GM23248 (cell line): ENCODE measurements around the gene CMTM6. TPM values are rescaled to one million over a fixed set of nuclear protein-coding genes. Genes with fewer than 3 reads are reported as not detected.
"Not testable (repeated sequence)": the region's sequence is repeated elsewhere in the genome, so short reads cannot be mapped to it uniquely, and the experiment has no call there.

Experiments used
- DNase-seq: peaks from one replicate; pipeline ENCODE4 v3.0.0-alpha.2; 2015
- H2AFZ ChIP-seq: fragments of 200-600 bp; sonication (generic); 2 replicates; pipeline ENCODE4 v1.6.1; 2016; ENCODE audit warnings: antibody characterized with exemption
- H3F3A ChIP-seq: fragments of 200-600 bp; sonication (generic); 2 replicates; pipeline ENCODE4 v1.6.1; 2016; ENCODE audit warnings: mild to moderate bottlenecking, antibody characterized with exemption, mixed run types; ENCODE audit not compliant: insufficient read depth
- H3K27ac ChIP-seq: fragments of 200-600 bp; sonication (generic); 2 replicates; pipeline ENCODE4 v1.5.1; 2016; ENCODE audit warnings: mild to moderate bottlenecking
- H3K27me3 ChIP-seq: fragments of 200-600 bp; sonication (generic); replicated peaks from 2 replicates; pipeline ENCODE4 v1.6.1; 2016; ENCODE audit warnings: mild to moderate bottlenecking; ENCODE audit not compliant: insufficient read depth
- H3K36me3 ChIP-seq: fragments of 200-600 bp; sonication (generic); 2 replicates; pipeline ENCODE4 v1.6.1; 2016; ENCODE audit warnings: low read depth, mild to moderate bottlenecking
- H3K4me1 ChIP-seq: fragments of 200-600 bp; sonication (generic); 2 replicates; pipeline ENCODE4 v1.6.1; 2016; ENCODE audit warnings: mild to moderate bottlenecking; ENCODE audit not compliant: insufficient read depth
- H3K4me2 ChIP-seq: fragments of 200-600 bp; sonication (generic); one replicate; pipeline ENCODE4 v1.6.1; 2016; ENCODE audit warnings: mild to moderate bottlenecking; ENCODE audit not compliant: unreplicated experiment
- H3K4me3 ChIP-seq: fragments of 200-600 bp; sonication (generic); 2 replicates; pipeline ENCODE4 v1.5.1; 2016; ENCODE audit warnings: mild to moderate bottlenecking
- H3K79me2 ChIP-seq: fragments of 200-600 bp; sonication (generic); 2 replicates; pipeline ENCODE4 v1.6.1; 2016; ENCODE audit warnings: mild to moderate bottlenecking; ENCODE audit not compliant: insufficient read depth
- H3K9ac ChIP-seq: fragments of 200-600 bp; sonication (generic); 2 replicates; pipeline ENCODE4 v1.6.1; 2016; ENCODE audit warnings: mild to moderate bottlenecking
- H3K9me2 ChIP-seq: fragments of 200-600 bp; sonication (generic); 2 replicates; pipeline ENCODE4 v1.6.1; 2016; ENCODE audit warnings: mixed run types, mild to moderate bottlenecking, moderate library complexity; ENCODE audit not compliant: insufficient read depth
- H3K9me3 ChIP-seq: fragments of 200-600 bp; sonication (generic); one replicate; pipeline ENCODE4 v1.6.1; 2017; ENCODE audit warnings: low read depth
- H4K20me1 ChIP-seq: fragments of 200-600 bp; sonication (generic); 2 replicates; pipeline ENCODE4 v1.6.0; 2016; ENCODE audit not compliant: insufficient read depth
- EZH2 ChIP-seq: fragments of 200-600 bp; sonication (generic); IDR thresholded peaks from 2 replicates; pipeline ENCODE4 v1.6.1; 2018; ENCODE audit warnings: antibody characterized with exemption, mild to moderate bottlenecking; ENCODE audit not compliant: insufficient read depth, poor library complexity, severe bottlenecking
- EZH2phosphoT487 ChIP-seq: fragments of 200-600 bp; sonication (generic); IDR thresholded peaks from 2 replicates; pipeline ENCODE4 v1.6.1; 2018; ENCODE audit warnings: antibody characterized with exemption, moderate library complexity, mild to moderate bottlenecking, low read depth; ENCODE audit not compliant: insufficient read depth
- whole genome bisulfite sequencing, 2 experiments: methylation state at CpG; one replicate each; pipeline ENCODE4 v1.1.6; 2015 to 2017; ENCODE audit warnings: low lambda C conversion rate in 2 of 2, low coverage in 1 of 2; ENCODE audit errors: missing lambda C conversion rate in 2 of 2; 5-methylcytosine and 5-hydroxymethylcytosine counted together
- in situ Hi-C: fragments of 300-500 bp; cut with MboI; formaldehyde crosslinking; loops from 2 replicates; pipeline ENCODE4 v1.15.0; 2020
- polyA plus RNA-seq: library from polyadenylated mRNA; unstranded; fragments of >200 nt; fragmentation: Nextera tagmentation; extraction: Ambion mirVana; gene quantifications from 2 replicates; pipeline ENCODE4 v1.2.1, GENCODE V29; 2016
- total RNA-seq: library from RNA; depleted of rRNA; stranded (reverse); fragments of >200 nt; shearing (Covaris generic); gene quantifications from 2 replicates; pipeline ENCODE4 v1.2.3, GENCODE V29; 2014

CMTM6 gene
- total and polyA plus RNA-seq, 2 experiments from 2014 or later: 78.6 to 104 TPM

DNA sequence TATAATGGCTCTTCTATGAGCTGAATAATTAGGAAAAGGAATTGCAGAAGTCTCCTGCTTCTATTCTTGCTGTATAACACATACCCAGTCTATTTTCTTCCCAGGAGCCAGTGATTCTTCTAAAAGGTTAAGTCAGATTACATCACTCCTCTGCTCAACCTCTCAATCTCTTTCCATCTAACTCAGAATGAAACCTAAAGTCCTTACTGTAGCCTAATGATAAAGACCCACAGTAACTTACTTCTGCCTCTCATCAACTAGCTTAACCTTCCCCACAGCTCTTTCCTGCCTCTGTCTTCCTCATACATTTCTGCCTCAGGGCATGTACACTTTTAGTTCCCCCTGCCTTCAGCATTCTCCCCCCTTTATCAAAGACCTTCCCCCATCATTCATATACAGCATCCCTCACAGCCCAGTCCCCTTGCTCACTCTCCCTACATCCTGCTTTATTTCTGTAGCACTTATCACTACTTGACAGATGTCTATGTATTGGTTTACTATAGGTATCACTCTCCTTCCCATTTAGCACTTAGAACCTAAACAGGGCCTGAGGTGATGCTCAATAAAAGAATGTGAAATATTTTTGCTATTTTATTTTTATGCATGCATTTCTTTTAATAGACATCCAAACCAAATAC lies 28.5 kb upstream of the CMTM6 start:
- in situ Hi-C loops: no loop called here
- H3K4me2 ChIP-seq: peak overlapping the region; percentile 1
- H3K27ac ChIP-seq: no peak overlapping the region

DNA sequence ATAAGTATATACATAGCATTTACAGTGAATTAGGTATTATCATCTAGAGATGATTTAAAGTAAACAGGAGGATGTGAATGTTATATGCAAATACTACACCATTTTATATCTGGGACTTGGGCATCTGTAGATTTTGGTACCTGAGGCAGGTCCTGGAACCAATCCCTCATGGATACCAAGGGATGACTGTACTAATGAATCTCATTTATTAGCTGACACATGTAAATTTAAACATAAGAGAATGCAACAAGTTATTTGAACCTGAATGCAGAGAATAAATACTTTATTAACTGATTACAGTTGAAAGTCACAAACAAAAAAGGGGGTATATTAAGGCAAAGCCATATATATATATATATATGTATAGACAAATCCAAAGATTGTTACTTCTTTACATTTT lies 23.1 kb upstream of the CMTM6 start:
- TF ChIP-seq EZH2phosphoT487: no peak
- TF ChIP-seq EZH2: no peak
- no peaks in the 10 kb centered on the region for H3K27me3 ChIP-seq
- H3K4me3 ChIP-seq: no peak overlapping the region
- H3F3A ChIP-seq: no peaks in the 10 kb centered on the region
- H3K27ac ChIP-seq: no peak overlapping the region
- no peaks in the 10 kb centered on the region for H3K79me2 ChIP-seq
- H3K9me3 ChIP-seq: no peaks in the 10 kb centered on the region
- H3K9me2 ChIP-seq: no peaks in the 10 kb centered on the region
- H3K36me3 ChIP-seq: peaks cover 43% of the 10 kb centered on the region
- no peak for DNase-seq
- no peak overlapping the region for H2AFZ ChIP-seq
- no peak overlapping the region for H3K9ac ChIP-seq
- no peaks in the 10 kb centered on the region for H3K4me1 ChIP-seq
- in situ Hi-C loops: no loop called here
- H3K4me2 ChIP-seq: no peak overlapping the region
- H4K20me1 ChIP-seq: no peaks in the 10 kb centered on the region

More for the DNA sequence above, 28.5 kb upstream of the CMTM6 start:
- Histone ChIP-seq H3F3A (no peaks in the 10 kb centered on the region), H3K79me2 (peaks cover 6% of the 10 kb centered on the region; the same call in 1 of the 2 replicates), H3K27me3 (no peaks in the 10 kb centered on the region), H3K9ac (no peak overlapping the region), H3K9me2 (no peaks in the 10 kb centered on the region), H3K4me1 (peaks cover 13% of the 10 kb centered on the region), H2AFZ (no peak overlapping the region), H3K9me3 (no peaks in the 10 kb centered on the region), H4K20me1 (no peaks in the 10 kb centered on the region), H3K36me3 (peaks cover 35% of the 10 kb centered on the region), H3K4me3 (no peak overlapping the region)
- DNase-seq: peak; percentile 23
- TF ChIP-seq EZH2: no peak
- TF ChIP-seq EZH2phosphoT487: no peak

DNA sequence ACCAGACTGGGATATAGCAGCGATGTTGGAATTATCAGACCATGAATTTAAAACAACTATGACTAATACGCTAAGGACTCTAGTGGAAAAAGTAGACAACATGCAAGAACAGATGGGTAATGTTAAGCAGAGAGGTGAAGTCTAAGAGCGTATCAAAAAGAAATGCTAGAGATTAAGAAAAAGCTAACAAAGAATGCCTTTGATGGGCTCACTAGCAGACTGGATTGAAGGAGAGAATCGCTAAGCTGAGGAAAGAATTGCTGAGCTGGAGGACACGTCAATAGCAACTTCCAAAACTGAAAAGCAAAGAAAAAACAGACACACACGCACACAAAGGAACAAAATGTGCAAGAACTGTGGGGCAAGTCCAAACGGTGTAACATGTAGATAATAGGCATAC lies 20.0 kb upstream of the CMTM6 start:
- in situ Hi-C loops: no loop called here
- no peaks in the 10 kb centered on the region for H3K4me1 ChIP-seq
- H3K9ac ChIP-seq: no peak overlapping the region
- no peaks in the 10 kb centered on the region for H3K79me2 ChIP-seq
- TF ChIP-seq EZH2phosphoT487 (no peak), EZH2 (no peak)
- no peak for DNase-seq
- H3K4me2 ChIP-seq: no peak overlapping the region
- no peak overlapping the region for H3K27ac ChIP-seq
- no peaks in the 10 kb centered on the region for H3K9me3 ChIP-seq
- H3F3A ChIP-seq: no peaks in the 10 kb centered on the region
- no peak overlapping the region for H2AFZ ChIP-seq
- H4K20me1 ChIP-seq: no peaks in the 10 kb centered on the region
- peaks cover 30% of the 10 kb centered on the region for H3K36me3 ChIP-seq
- no peaks in the 10 kb centered on the region for H3K9me2 ChIP-seq
- H3K4me3 ChIP-seq: no peak overlapping the region
- H3K27me3 ChIP-seq: no peaks in the 10 kb centered on the region
- 83 to 85% methylated on average over 7 of the region's 7 CpGs for WGBS, 2 experiments

DNA sequence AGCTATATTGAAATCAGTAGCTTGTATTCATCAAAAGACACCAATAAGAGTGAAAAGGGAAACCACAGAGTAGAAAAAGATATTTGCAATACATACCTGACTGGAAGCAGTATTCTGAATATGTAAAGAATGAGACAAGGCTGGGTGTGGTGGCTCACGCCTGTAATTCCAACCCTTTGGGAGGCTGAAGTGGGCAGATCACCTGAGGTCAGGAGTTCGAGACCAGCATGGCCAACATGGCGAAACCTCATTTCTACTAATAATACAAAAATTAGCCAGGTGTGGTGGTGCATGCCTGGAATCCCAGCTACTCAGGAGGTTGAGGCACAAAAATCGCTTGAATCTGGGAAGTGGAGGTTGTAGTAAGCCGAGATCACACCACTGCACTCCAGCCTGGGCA lies 16.3 kb upstream of the CMTM6 start:
- H3K36me3 ChIP-seq, H3K4me3 ChIP-seq, H2AFZ ChIP-seq, in situ Hi-C loops, H3K4me2 ChIP-seq, H3K27ac ChIP-seq, H4K20me1 ChIP-seq, DNase-seq, H3K79me2 ChIP-seq, H3K4me1 ChIP-seq, H3K27me3 ChIP-seq, H3K9ac ChIP-seq, H3K9me3 ChIP-seq, H3K9me2 ChIP-seq, H3F3A ChIP-seq: not testable (repeated sequence)
- 97 to 98% methylated on average over 5 of the region's 5 CpGs for WGBS, 2 experiments

DNA sequence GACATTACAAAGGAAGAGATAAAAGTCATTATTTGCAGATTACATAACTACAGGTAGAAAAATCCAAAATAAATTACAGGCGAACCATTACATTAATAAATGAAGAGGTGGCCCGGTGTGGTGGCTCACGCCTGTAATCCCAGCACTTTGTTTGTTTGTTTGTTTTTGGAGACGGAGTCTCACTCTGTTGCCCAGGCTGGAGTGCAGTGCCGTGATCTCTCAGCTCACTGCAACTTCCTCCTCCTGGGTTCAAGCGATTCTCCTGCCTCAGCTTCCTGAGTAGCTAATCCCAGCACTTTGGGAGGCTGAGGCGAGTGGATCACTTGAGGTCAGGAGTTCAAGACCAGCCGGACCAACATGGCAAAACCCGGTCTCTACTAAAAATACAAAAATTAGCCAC lies 14.1 kb upstream of the CMTM6 start:
- in situ Hi-C loops, H3K4me3 ChIP-seq, H4K20me1 ChIP-seq, DNase-seq, H3F3A ChIP-seq, H2AFZ ChIP-seq, H3K4me2 ChIP-seq, H3K9me2 ChIP-seq, H3K27me3 ChIP-seq, H3K27ac ChIP-seq, H3K9me3 ChIP-seq, H3K4me1 ChIP-seq, H3K9ac ChIP-seq, H3K36me3 ChIP-seq, H3K79me2 ChIP-seq: not testable (repeated sequence)
- WGBS, 2 experiments: 93 to 96% methylated on average over 9 of the region's 9 CpGs
